Kasumi-1 (cell line): ENCODE results near the gene ZNF302.
"Not testable (repeated sequence)": the region's sequence is repeated elsewhere in the genome, so short reads cannot be mapped to it uniquely, and the experiment has no call there.

ENCODE experiments used
- DNase-seq, 2 experiments: peaks; one replicate each; lab custom pipeline; 2025; lab: John Stamatoyannopoulos, UW

ZNF302 gene

DNA sequence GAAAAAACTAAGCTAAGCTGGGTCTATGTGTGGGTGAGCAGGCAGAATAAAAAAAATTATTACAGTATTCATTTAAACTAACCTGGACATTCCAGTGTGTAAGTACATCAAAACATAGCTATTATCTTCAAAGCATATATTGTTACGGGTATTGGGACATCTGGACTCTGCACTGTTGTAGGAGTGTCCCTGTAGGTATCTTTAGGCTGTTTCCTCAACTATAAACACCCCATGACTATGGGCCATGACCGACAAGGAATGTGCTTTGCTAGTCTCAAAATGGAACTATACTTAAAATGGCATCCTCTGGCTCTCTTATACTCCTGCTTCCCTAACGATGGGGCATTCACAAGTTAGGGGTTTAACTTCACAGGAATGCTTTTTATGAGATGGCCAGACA lies 3.9 kb upstream of the ZNF302 start:
- DNase-seq, result no peak

GRCh38 chr19:34675250-34675649 lies 2.2 kb upstream of the ZNF302 start:
- DNase-seq, result no peak

GRCh38 chr19:34675919-34676318 lies 1.6 kb upstream of the ZNF302 start:
- DNase-seq, result no peak

GRCh38 chr19:34676697-34677385 lies 637 bp upstream of the ZNF302 start, which contains the start of gene SCGB2B2:
TSS of gene SCGB2B2 (minus strand) at chr19:34677159. CDS start at chr19:34594563, 82,596 bp downstream.
- DNase-seq, result peak; percentile 90

GRCh38 chr19:34678085-34678412 lies 571 bp downstream of the ZNF302 start:
- no peak for DNase-seq

DNA sequence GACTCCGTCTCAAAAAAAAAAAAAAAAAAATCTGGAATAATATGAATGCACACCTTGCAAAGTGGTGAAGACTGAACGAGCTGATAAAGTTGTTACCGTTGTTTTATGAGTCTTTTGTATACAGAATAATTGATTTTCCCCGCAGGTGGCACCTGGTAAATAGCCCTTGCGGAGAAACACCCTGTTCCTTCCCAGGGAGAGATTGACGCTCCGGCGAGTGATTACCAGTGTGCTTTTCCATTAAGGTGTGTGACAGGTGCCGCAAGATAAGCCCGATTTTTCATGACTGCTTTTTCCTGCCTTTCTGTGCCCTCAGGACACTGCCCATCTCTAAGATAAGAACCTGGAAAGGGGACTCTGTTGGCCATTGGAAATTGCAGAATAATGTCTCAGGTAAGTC lies 943 bp downstream of the ZNF302 start:
- no peak for DNase-seq

GRCh38 chr19:34681478-34681877 lies 4.0 kb downstream of the ZNF302 start:
- no peak for DNase-seq

GRCh38 chr19:34685266-34685665 lies 7.8 kb downstream of the ZNF302 start:
- DNase-seq, result not testable (repeated sequence)

DNA sequence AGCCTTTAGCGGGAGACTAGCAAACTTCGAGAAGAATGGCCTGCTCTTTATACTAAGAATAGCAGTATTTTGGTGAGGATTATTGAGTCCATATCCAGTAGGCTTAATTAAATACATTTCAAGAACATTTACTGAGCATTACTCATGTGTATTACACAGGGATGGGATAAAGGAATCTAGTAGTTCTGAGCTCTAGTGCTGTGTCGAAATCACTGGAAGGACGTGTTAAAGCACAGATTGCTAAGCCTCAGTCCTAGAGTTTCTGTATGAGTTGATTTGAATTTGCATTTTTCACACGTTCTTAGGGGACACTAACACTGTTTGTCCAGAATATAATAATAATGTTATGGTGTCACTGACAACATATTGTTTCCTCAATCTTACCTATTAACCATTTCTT lies 9.0 kb downstream of the ZNF302 start:
- no peak for DNase-seq

- no peak for DNase-seq
Measured at GRCh38 chr19:34687348-34687747, 9.9 kb downstream of the ZNF302 start.

- no peak for DNase-seq
Measured at GRCh38 chr19:34688592-34688991, 11.1 kb downstream of the ZNF302 start.

DNA sequence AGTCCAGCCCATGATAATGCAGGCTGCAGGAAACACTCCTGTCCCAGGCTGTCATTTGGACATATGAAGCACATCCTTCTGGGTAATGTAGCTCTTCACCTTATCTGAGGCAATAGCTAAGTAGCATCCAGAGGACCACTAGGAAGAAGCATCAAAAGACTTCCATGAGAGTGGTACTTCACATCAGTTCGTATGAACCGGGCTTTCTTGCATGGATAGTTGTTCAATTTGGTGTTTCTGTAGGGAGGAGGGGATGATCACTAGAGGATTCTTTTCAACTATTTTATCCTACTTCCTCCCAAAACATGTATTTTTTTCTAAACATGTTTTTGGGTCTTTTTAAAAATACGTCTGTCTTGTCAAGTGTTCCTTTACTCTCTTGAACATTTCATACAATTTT lies 12.9 kb downstream of the ZNF302 start:
- DNase-seq, result no peak

GRCh38 chr19:34692549-34692948 lies 15.1 kb downstream of the ZNF302 start:
- no peak for DNase-seq

GRCh38 chr19:34707661-34708060 lies 30.2 kb downstream of the ZNF302 start:
- DNase-seq, result no peak

DNA sequence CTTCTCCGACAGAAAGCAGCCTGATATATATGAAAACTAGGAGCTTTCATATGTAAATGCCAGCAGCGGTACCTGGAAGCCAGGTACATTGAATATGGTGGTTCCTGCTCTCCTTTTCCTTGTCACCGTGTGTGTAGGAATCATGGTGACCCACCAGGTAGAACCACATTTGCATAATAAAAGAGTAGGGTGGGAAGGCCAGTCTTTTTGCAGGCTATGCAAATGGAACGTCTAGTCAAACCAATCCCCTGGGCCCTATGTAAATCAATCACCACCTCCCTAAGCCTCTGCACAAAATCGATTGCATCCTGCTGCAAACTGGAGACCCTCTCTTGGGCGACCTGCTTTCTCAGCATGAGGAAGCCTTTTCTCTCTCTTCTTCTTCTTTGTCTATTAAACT lies 34.4 kb downstream of the ZNF302 start:
- DNase-seq, result no peak

- peak; percentile 80 to 88 for DNase-seq
Measured at GRCh38 chr19:34712395-34713261, 35.1 kb downstream of the ZNF302 start.

DNA sequence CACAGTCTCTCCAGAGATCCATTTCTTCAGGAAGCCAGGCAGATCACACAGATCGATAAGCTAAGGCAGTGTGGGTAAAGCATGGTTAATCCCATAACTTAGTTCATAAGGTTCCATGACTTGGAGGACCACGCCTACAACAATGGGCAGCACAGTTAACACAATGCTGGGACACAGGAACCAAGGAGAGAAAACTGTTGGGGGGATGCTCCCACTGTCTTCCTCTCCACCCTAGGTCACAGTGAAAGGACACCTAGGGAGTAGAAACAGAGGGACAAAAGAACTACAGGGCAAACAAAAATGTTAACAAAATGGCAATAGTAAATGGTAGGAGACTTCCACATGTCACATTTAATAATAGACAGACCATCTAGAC lies 35.8 kb downstream of the ZNF302 start:
- DNase-seq, result no peak

DNA sequence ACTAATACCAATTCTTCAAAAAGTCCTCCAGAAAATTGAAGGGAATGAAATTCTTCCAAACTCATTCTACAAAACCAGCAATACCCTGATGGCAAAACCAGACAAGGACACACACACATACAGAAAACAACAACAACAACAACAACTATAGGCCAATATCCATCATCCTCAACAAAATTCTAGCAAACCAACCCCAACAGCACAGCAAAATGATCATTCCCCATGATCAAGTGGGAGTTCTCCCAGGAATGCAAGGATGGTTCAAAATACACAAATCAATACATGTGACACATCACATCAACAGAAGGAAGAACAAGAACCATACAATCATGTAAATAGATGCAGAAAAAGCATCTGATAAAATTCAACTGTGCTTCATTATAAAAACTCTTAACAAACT lies 37.9 kb downstream of the ZNF302 start:
- DNase-seq, result no peak

GRCh38 chr19:34722353-34722752 lies 44.9 kb downstream of the ZNF302 start:
- no peak for DNase-seq

GRCh38 chr19:34725400-34725799 lies 47.9 kb downstream of the ZNF302 start:
- DNase-seq, result no peak

DNA sequence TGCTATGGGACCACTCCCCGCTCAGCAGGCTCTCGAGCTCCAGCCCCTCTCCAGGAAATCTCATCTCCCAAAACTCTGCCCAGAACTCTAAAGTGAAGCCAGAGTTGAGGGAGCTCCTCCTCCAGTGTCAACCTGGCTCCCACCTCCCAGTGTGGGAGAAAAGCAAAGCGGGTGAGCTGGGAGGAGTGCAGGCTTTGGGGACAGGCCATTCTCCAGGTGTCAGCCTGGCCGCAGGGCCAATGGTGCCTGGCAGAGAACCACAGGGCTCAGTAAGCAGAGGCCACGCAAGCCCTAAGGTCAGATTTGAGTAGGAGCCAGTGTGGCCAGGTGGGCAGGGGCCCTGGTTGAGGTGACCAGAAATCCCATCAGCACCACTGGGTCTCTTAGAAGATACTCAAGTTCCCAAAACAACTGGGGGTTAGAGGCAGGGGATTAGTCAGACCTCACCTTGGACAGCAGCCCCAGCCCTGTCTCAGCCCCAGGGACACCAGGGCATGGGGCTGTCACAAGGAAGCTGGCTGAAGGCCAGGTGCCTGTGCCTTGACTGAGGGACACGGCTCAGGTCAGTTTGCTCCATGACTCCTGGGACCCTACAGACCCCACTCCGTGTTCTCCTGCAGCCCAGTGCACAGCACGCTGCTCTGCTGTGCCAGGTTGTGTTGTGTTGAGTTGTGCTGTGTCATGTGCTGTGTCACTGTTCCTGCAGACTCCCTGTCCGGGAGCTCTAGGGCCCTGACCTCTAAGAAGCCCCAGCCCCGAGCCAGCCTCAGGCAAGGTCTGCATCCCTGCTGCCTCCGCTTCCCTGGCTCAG lies 53.7 kb downstream of the ZNF302 start:
- DNase-seq, result no peak

GRCh38 chr19:34731964-34732363 lies 54.5 kb downstream of the ZNF302 start:
- no peak for DNase-seq
